A549 (cell line): ENCODE data around the gene SPP1. TPM values are rescaled to one million over a fixed set of nuclear protein-coding genes. Genes with fewer than 3 reads are reported as not detected.

Experiments used
- ATAC-seq, 2 experiments: fragments of 200-7000 bp in 1 of 2; fragments of >200 bp in 1 of 2; cut with Nextera tagmentation in 1 of 2; cut with Tn5 transposase in 1 of 2; 3 replicates each; pipeline versions ENCODE4 v1.8.0 to v1.9.1; 2018 to 2020; ENCODE audit warnings: mild to moderate bottlenecking in 1 of 2, moderate library complexity in 1 of 2
- CTCF ChIA-PET: fragments of 300-600 bp; sonication (Branson Sonifier 250); formaldehyde crosslinking; extraction: SDS; loops from one replicate; lab custom pipeline; 2021; ENCODE audit warnings: antibody characterized with exemption, inconsistent platforms; lab: Yijun Ruan, JAX
- POLR2A ChIA-PET: fragments of 350-600 bp; formaldehyde crosslinking; extraction: SDS; loops from one replicate; lab custom pipeline; 2021; ENCODE audit warnings: antibody characterized with exemption, inconsistent platforms; lab: Yijun Ruan, JAX
- DNase-seq, 2 experiments: peaks; one replicate each; pipeline versions ENCODE4 v3.0.0 to v3.0.0-alpha.2; 2011 to 2016; ENCODE audit warnings: low read depth in 1 of 2, low spot score in 1 of 2
- FAIRE-seq: peaks from 2 replicates; lab custom pipeline; 2011; peaks lifted over from hg19 to GRCh38; lab: Jason Lieb, UNC
- H3K27ac ChIP-seq, 2 experiments: fragments of >200 bp; sonication (Bioruptor Twin); formaldehyde crosslinking; 3 replicates each; pipeline ENCODE4 v1.5.1; 2016 to 2017
- H3K4me1 ChIP-seq: fragments of >200 bp; sonication (Bioruptor Twin); formaldehyde crosslinking; 3 replicates; pipeline ENCODE4 v1.6.1; 2016
- H3K4me2 ChIP-seq: fragments of >200 bp; sonication (Bioruptor Twin); formaldehyde crosslinking; 3 replicates; pipeline ENCODE4 v1.6.1; 2016
- H3K4me3 ChIP-seq: fragments of >200 bp; sonication (Bioruptor Twin); formaldehyde crosslinking; 3 replicates; pipeline ENCODE4 v1.5.1; 2016
- H3K9me3 ChIP-seq: fragments of >200 bp; sonication (Bioruptor Twin); formaldehyde crosslinking; 3 replicates; pipeline ENCODE4 v1.6.1; 2016
- BCL3 ChIP-seq: fragments of >200 bp; sonication (Bioruptor Twin); formaldehyde crosslinking; IDR thresholded peaks from 3 replicates; pipeline ENCODE4 v1.6.1; 2016
- EHF ChIP-seq: fragments of 250-450 bp; sonication (Bioruptor Pico); IDR thresholded peaks from 2 replicates; pipeline ENCODE4 v1.5.0; 2020; ENCODE audit warnings: mild to moderate bottlenecking
- EHMT2 ChIP-seq: fragments of 200-600 bp; sonication (generic); IDR thresholded peaks from 2 replicates; pipeline ENCODE4 v1.6.1; 2016; ENCODE audit warnings: antibody characterized with exemption, low read depth, mild to moderate bottlenecking, moderate library complexity
- EP300 ChIP-seq, 2 experiments: fragments of >200 bp; sonication (Bioruptor Twin); formaldehyde crosslinking; IDR thresholded peaks; 2 replicates in 1 of 2; 3 replicates in 1 of 2; pipeline ENCODE4 v1.6.1; 2016 to 2017
- FOSB ChIP-seq: fragments of 250-450 bp; sonication (Bioruptor Pico); IDR thresholded peaks from 2 replicates; pipeline ENCODE4 v1.5.0; 2020; ENCODE audit warnings: mild to moderate bottlenecking, moderate library complexity
- FOSL2 ChIP-seq, 2 experiments: fragments of 450-650 bp in 1 of 2; fragments of >200 bp in 1 of 2; sonication (Bioruptor Twin) in 1 of 2; formaldehyde crosslinking; IDR thresholded peaks; 2 replicates each; pipeline versions ENCODE4 v1.5.0 to v1.6.1; 2016 to 2020; ENCODE audit warnings: mild to moderate bottlenecking in 1 of 2, moderate library complexity in 1 of 2
- HES2 ChIP-seq: fragments of >200 bp; sonication (Bioruptor Twin); formaldehyde crosslinking; IDR thresholded peaks from 2 replicates; pipeline ENCODE4 v1.6.1; 2016
- HMGXB4 ChIP-seq: fragments of 250-450 bp; sonication (Bioruptor Pico); IDR thresholded peaks from 2 replicates; pipeline ENCODE4 v1.5.0; 2021; ENCODE audit warnings: mild to moderate bottlenecking, moderate library complexity, borderline replicate concordance
- KDM5A ChIP-seq: fragments of 200-600 bp; sonication (generic); IDR thresholded peaks from 2 replicates; pipeline ENCODE4 v1.6.1; 2016; ENCODE audit warnings: antibody characterized with exemption, mild to moderate bottlenecking
- MAFK ChIP-seq: fragments of 450-650 bp; IDR thresholded peaks from 2 replicates; pipeline ENCODE4 v1.6.1; 2014; ENCODE audit not compliant: partially characterized antibody
- MAX ChIP-seq: IDR thresholded peaks from 2 replicates; pipeline ENCODE4 v1.6.1; 2012
- MYC ChIP-seq: IDR thresholded peaks from 2 replicates; pipeline ENCODE4 v1.6.1; 2012; ENCODE audit warnings: mild to moderate bottlenecking, inconsistent platforms, low read length, improper control_type of control experiment, borderline replicate concordance
- NR3C1 ChIP-seq: fragments of >200 bp; sonication (Bioruptor Twin); formaldehyde crosslinking; IDR thresholded peaks from 3 replicates; pipeline ENCODE4 v1.6.1; 2017
- PBX3 ChIP-seq: IDR thresholded peaks from 2 replicates; pipeline ENCODE4 v1.6.1; 2012
- POLR2A ChIP-seq: IDR thresholded peaks from 2 replicates; pipeline ENCODE4 v1.6.1; 2012; ENCODE audit warnings: mild to moderate bottlenecking, low read length
- REST ChIP-seq: fragments of 200-600 bp; sonication (generic); IDR thresholded peaks from 2 replicates; pipeline ENCODE4 v1.6.1; 2016; ENCODE audit warnings: antibody characterized with exemption, mild to moderate bottlenecking, moderate library complexity
- RFX5 ChIP-seq: fragments of 450-650 bp; IDR thresholded peaks from 2 replicates; pipeline ENCODE4 v1.7.1; 2014; ENCODE audit warnings: antibody characterized with exemption, mild to moderate bottlenecking, moderate library complexity
- RNF2 ChIP-seq: fragments of 200-600 bp; sonication (generic); IDR thresholded peaks from 2 replicates; pipeline ENCODE4 v1.6.1; 2016; ENCODE audit warnings: low read depth, mild to moderate bottlenecking, antibody characterized with exemption, moderate library complexity, borderline replicate concordance
- SREBF2 ChIP-seq: fragments of 450-650 bp; IDR thresholded peaks from 2 replicates; pipeline ENCODE4 v1.6.1; 2014; ENCODE audit warnings: mild to moderate bottlenecking, moderate library complexity
- TFCP2L1 ChIP-seq: fragments of 250-450 bp; sonication (Bioruptor Pico); IDR thresholded peaks from 2 replicates; pipeline ENCODE4 v1.5.0; 2021; ENCODE audit warnings: mild to moderate bottlenecking
- TP53 ChIP-seq: fragments of 250-450 bp; sonication (Bioruptor Pico); IDR thresholded peaks from 2 replicates; pipeline ENCODE4 v1.5.0; 2021; ENCODE audit warnings: mild to moderate bottlenecking, moderate library complexity
- WGBS: methylation state at CpG from one replicate; pipeline ENCODE4 v1.1.6; 2017; ENCODE audit errors: missing lambda C conversion rate; 5-methylcytosine and 5-hydroxymethylcytosine counted together
- polyA plus RNA-seq, 4 experiments: library from polyadenylated mRNA; depleted of rRNA in 3 of 4; stranded (reverse); fragments of >200 nt; fragmentation: RNase III in 1 of 4; extraction: RNeasy Plus Mini Kit Qiagen cat#74134 plus additional on column Dnase treatment in 1 of 4; gene quantifications; 2 replicates in 3 of 4; 3 replicates in 1 of 4; pipeline ENCODE4 v1.2.3, GENCODE V29; 2011 to 2017

Gene SPP1
- polyA plus RNA-seq, 2 of the 4 experiments (the other 2 are of a cell fraction) = 226 to 415 TPM

GRCh38 chr4:88028946-88029345 is 53.4 kb downstream of the SPP1 start:
- H3K4me1 ChIP-seq = peaks cover 13% of the 10 kb centered on the region; the same call in 1 of the 3 replicates
- POLR2A ChIA-PET = no interaction called here
- no peak overlapping the region for H3K27ac ChIP-seq
- H3K4me3 ChIP-seq = no peak overlapping the region
- TF ChIP-seq TFCP2L1 (CRISPR knock-in tag) (no peak), FOSB (CRISPR knock-in tag) (no peak)
- FAIRE-seq (no peak), ATAC-seq (no peak), DNase-seq (no peak)
- CTCF ChIA-PET = interaction anchor here (0.7 kb wide), 1 partner anchor 487 kb away, joined by 3 read pairs; no protein-coding TSS in a partner anchor
- no peak overlapping the region for H3K4me2 ChIP-seq
- peaks cover 16% of the 10 kb centered on the region for H3K9me3 ChIP-seq
- WGBS = 95% methylated on average over 3 of the region's 3 CpGs

GRCh38 chr4:88029556-88029955 is 54.0 kb downstream of the SPP1 start:
- no peak overlapping the region for H3K4me3 ChIP-seq
- no peak for DNase-seq
- POLR2A ChIA-PET = no interaction called here
- 97% methylated on average over 3 of the region's 3 CpGs for WGBS
- H3K4me2 ChIP-seq = no peak overlapping the region
- H3K9me3 ChIP-seq = peaks cover 16% of the 10 kb centered on the region
- FAIRE-seq = no peak
- TF ChIP-seq EHF (CRISPR knock-in tag) = no peak
- TF ChIP-seq RFX5 = no peak
- TF ChIP-seq TP53 (CRISPR knock-in tag) = no peak
- no peak for TF ChIP-seq BCL3
- TF ChIP-seq MYC = no peak
- TF ChIP-seq TFCP2L1 (CRISPR knock-in tag) = no peak
- no peak for TF ChIP-seq EP300 (IDR thresholded peaks at IDR 0.05)
- no peak for TF ChIP-seq HES2
- no peak for TF ChIP-seq HMGXB4 (CRISPR knock-in tag)
- no peak for TF ChIP-seq MAX
- TF ChIP-seq RNF2 = no peak
- no peak for TF ChIP-seq MAFK
- no peak for TF ChIP-seq KDM5A
- TF ChIP-seq FOSL2 (IDR thresholded peaks at IDR 0.05) = no peak
- TF ChIP-seq FOSL2 (CRISPR knock-in tag; IDR thresholded peaks at IDR 0.05) = no peak
- no peak for TF ChIP-seq PBX3
- no peak for TF ChIP-seq REST
- TF ChIP-seq POLR2A = no peak
- TF ChIP-seq SREBF2 = no peak
- TF ChIP-seq NR3C1 = no peak
- no peak for TF ChIP-seq EHMT2
- H3K27ac ChIP-seq = no peak overlapping the region
- ATAC-seq = no peak
- H3K4me1 ChIP-seq = peaks cover 13% of the 10 kb centered on the region; the same call in 1 of the 3 replicates
- CTCF ChIA-PET = interaction anchor here (0.7 to 4.4 kb wide), 3 partner anchors 180 to 486 kb away, joined by 3 to 79 read pairs (median 3); no protein-coding TSS in a partner anchor
